ENCODE results near the gene CHP2.

GRCh38 chr16:23781176-23781575 lies 26.4 kb downstream of the CHP2 start:
- TF ChIP-seq ZNF239 (tag by site-specific recombination; IDR thresholded peaks at IDR 0.05): no peak
- no peak for TF ChIP-seq ZNF513 (tag by site-specific recombination; IDR thresholded peaks at IDR 0.05)
- TF ChIP-seq ZNF292 (tag by site-specific recombination; IDR thresholded peaks at IDR 0.05; ENCODE audit: borderline replicate concordance, low read depth): no peak
- no peak for TF ChIP-seq CTCF (tag by site-specific recombination; IDR thresholded peaks at IDR 0.05)
- TF ChIP-seq ZNF174 (tag by site-specific recombination; IDR thresholded peaks at IDR 0.05): no peak
- TF ChIP-seq ZNF768 (tag by site-specific recombination; IDR thresholded peaks at IDR 0.05): no peak
- no peak for TF ChIP-seq ATF2 (tag by site-specific recombination; IDR thresholded peaks at IDR 0.05; ENCODE audit: low read depth)

All from HEK293 (cell line).